ENCODE results near the gene CACNB2. TPM values are rescaled to one million over a fixed set of nuclear protein-coding genes. Genes with fewer than 3 reads are reported as not detected.

Gene CACNB2
- total RNA-seq, 1 donor from 2014 or later, result 4.9 TPM

DNA sequence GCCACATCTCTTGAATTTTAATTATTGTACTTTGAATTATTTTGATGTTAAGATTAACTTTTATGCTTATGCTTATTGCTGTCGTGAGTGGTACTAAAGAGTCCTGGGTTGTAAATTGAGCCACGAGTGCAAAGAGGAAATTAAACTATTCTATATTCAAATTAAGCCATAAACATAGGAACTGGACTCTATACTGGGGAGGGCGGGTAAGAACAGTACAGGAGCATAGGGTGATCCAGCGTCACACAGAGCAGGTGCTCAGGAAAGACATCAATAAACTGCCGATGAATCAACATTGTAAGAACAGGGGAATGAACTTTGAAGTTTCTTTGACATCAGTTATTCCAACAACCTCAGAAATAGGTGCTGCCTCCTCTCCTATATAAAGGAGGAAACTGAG lies 219.6 kb downstream of the CACNB2 start:
- Mint-ChIP-seq H3K4me1 (ENCODE audit: low read depth) (no peaks in the 10 kb centered on the region), H3K4me3 (ENCODE audit: low read depth) (no peak overlapping the region), H3K9me3 (ENCODE audit: low read depth) (no peaks in the 10 kb centered on the region), H3K36me3 (ENCODE audit: insufficient read depth) (no peaks in the 10 kb centered on the region), H3K27ac (no peak overlapping the region), H3K27me3 (no peaks in the 10 kb centered on the region)
- no peak for DNase-seq (ENCODE audit: low spot score, unreplicated experiment)
- TF ChIP-seq CTCF (IDR thresholded peaks at IDR 0.05; ENCODE audit: unreplicated experiment), result no peak

DNA sequence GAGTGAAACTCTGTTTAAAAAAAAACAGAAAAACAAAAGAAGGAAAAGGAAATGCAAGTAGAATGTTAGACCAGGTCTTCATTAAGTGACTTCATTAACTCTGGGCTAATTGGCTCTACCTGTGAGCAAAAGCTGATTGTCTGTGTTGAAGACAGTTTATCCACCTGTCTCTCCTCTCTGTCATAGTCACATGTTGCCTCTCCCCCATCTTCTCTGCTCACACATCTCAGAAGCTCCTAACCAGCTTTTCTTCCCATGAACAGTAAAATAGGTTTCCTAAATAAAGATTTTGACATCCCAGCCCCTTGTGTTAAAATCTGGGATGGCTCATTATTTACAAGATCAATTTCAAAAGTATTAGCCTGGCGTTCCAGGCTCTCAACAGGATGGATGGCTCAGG lies 222.7 kb downstream of the CACNB2 start:
- Mint-ChIP-seq H3K4me3 (ENCODE audit: low read depth) (no peak overlapping the region), H3K4me1 (ENCODE audit: low read depth) (peaks cover 3% of the 10 kb centered on the region), H3K36me3 (ENCODE audit: insufficient read depth) (no peaks in the 10 kb centered on the region)

GRCh38 chr10:18364987-18365775 lies 225.0 kb downstream of the CACNB2 start:
- Mint-ChIP-seq H3K4me1 (ENCODE audit: low read depth) (peaks cover 3% of the 10 kb centered on the region), H3K27ac (no peak overlapping the region), H3K9me3 (ENCODE audit: low read depth) (no peaks in the 10 kb centered on the region), H3K27me3 (no peaks in the 10 kb centered on the region), H3K4me3 (ENCODE audit: low read depth) (no peak overlapping the region), H3K36me3 (ENCODE audit: insufficient read depth) (no peaks in the 10 kb centered on the region)
- TF ChIP-seq CTCF (IDR thresholded peaks at IDR 0.05; ENCODE audit: unreplicated experiment), result no peak
- no peak for DNase-seq (ENCODE audit: low spot score, unreplicated experiment)

More for the DNA sequence above, 222.7 kb downstream of the CACNB2 start:
- Mint-ChIP-seq H3K9me3 (ENCODE audit: low read depth) (no peaks in the 10 kb centered on the region), H3K27ac (no peak overlapping the region), H3K27me3 (no peaks in the 10 kb centered on the region)
- no peak for DNase-seq (ENCODE audit: low spot score, unreplicated experiment)
- TF ChIP-seq CTCF (IDR thresholded peaks at IDR 0.05; ENCODE audit: unreplicated experiment), result no peak

- H3K4me3 Mint-ChIP-seq (ENCODE audit: low read depth), result no peak overlapping the region
- H3K36me3 Mint-ChIP-seq (ENCODE audit: insufficient read depth), result no peaks in the 10 kb centered on the region
- DNase-seq (ENCODE audit: low spot score, unreplicated experiment), result no peak
- H3K27ac Mint-ChIP-seq, result no peak overlapping the region
- TF ChIP-seq CTCF (IDR thresholded peaks at IDR 0.05; ENCODE audit: unreplicated experiment), result no peak
- no peaks in the 10 kb centered on the region for H3K9me3 Mint-ChIP-seq (ENCODE audit: low read depth)
- H3K4me1 Mint-ChIP-seq (ENCODE audit: low read depth), result peaks cover 3% of the 10 kb centered on the region
- no peaks in the 10 kb centered on the region for H3K27me3 Mint-ChIP-seq
These were observed 227.6 kb downstream of the CACNB2 start for GRCh38 chr10:18367840-18368239.

DNA sequence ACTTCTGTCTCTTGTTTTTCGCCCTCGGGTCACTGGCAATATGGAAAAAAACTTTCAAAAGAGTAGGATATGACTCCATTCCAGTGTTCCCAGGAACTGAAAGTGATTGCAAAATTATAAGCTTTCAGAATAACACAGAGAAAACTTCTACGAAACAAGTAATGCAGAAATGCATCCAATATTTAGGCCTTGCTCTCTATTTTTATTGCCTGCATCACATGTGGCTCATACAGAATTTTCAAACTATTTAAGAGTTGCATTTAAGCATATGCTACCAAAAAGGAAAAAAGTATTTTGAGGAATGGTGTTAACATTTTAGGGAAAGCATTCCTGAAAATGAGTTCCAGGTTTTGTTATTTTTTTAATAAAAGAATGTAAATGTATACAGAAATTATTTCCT lies 228.0 kb downstream of the CACNB2 start:
- Mint-ChIP-seq H3K4me3 (ENCODE audit: low read depth) (no peak overlapping the region), H3K27ac (no peak overlapping the region), H3K27me3 (no peaks in the 10 kb centered on the region), H3K4me1 (ENCODE audit: low read depth) (peaks cover 3% of the 10 kb centered on the region), H3K9me3 (ENCODE audit: low read depth) (no peaks in the 10 kb centered on the region), H3K36me3 (ENCODE audit: insufficient read depth) (no peaks in the 10 kb centered on the region)
- TF ChIP-seq CTCF (IDR thresholded peaks at IDR 0.05; ENCODE audit: unreplicated experiment), result no peak
- DNase-seq (ENCODE audit: low spot score, unreplicated experiment), result no peak

All from progenitor cell of endocrine pancreas (in vitro differentiated cells).